Stimulated activated CD8-positive, alpha-beta memory T cell treated with anti-CD3 and anti-CD28 coated beads, Interleukin-7, amount 100 ng/mL, for 4 hours (primary cell): ENCODE measurements around the gene KRT26.
"Not testable (repeated sequence)": the region's sequence is repeated elsewhere in the genome, so short reads cannot be mapped to it uniquely, and the experiment has no call there.

Experiments used
- DNase-seq, 2 donors: peaks; one replicate each; pipeline ENCODE4 v3.0.0-alpha.2; 2020; ENCODE audit warnings: low read depth in 2 of 2

Gene KRT26

GRCh38 chr17:40772101-40772500 lies at the start of gene KRT26:
KRT26 (minus strand) TSS chr17:40772201; CDS start chr17:40772113, 88 bp downstream.
- no peak for DNase-seq

GRCh38 chr17:40821536-40821935 lies 49.5 kb upstream of the KRT26 start:
- DNase-seq = no peak

- DNase-seq = no peak
Observed at GRCh38 chr17:40820228-40820838, 48.3 kb upstream of the KRT26 start.

- DNase-seq = no peak
Observed at GRCh38 chr17:40819528-40820125, 47.6 kb upstream of the KRT26 start.

GRCh38 chr17:40818733-40819527 lies 46.9 kb upstream of the KRT26 start:
- peak; percentile 64 to 79 for DNase-seq

- no peak for DNase-seq
Observed at GRCh38 chr17:40818343-40818732, 46.3 kb upstream of the KRT26 start.

- DNase-seq = no peak
Observed at GRCh38 chr17:40817103-40817682, 45.2 kb upstream of the KRT26 start.

GRCh38 chr17:40816569-40816968 lies 44.6 kb upstream of the KRT26 start:
- DNase-seq = no peak

- DNase-seq = no peak
Observed at GRCh38 chr17:40815381-40815780, 43.4 kb upstream of the KRT26 start.

GRCh38 chr17:40814657-40815056 lies 42.7 kb upstream of the KRT26 start:
- not testable (repeated sequence) for DNase-seq

- DNase-seq = no peak
Observed at GRCh38 chr17:40813804-40814203, 41.8 kb upstream of the KRT26 start.

- DNase-seq = no peak
Observed at GRCh38 chr17:40812639-40813038, 40.6 kb upstream of the KRT26 start.

GRCh38 chr17:40810494-40810893 lies 38.5 kb upstream of the KRT26 start:
- DNase-seq = no peak

GRCh38 chr17:40809721-40810421 lies 37.9 kb upstream of the KRT26 start:
- no peak for DNase-seq

GRCh38 chr17:40806131-40806530 lies 34.1 kb upstream of the KRT26 start:
- no peak for DNase-seq

- DNase-seq = peak; percentile 54 to 56
Observed at GRCh38 chr17:40803617-40804082, 31.6 kb upstream of the KRT26 start.

GRCh38 chr17:40801157-40801556 lies 29.2 kb upstream of the KRT26 start:
- no peak for DNase-seq

- no peak for DNase-seq
Observed at GRCh38 chr17:40800381-40800780, 28.4 kb upstream of the KRT26 start.

GRCh38 chr17:40799859-40800258 lies 27.9 kb upstream of the KRT26 start, which contains the start of gene KRT28:
KRT28 (minus strand) TSS chr17:40799959; CDS start chr17:40799893, 66 bp downstream.
- no peak for DNase-seq

- DNase-seq = no peak
Observed at GRCh38 chr17:40796846-40797245, 24.8 kb upstream of the KRT26 start.

- no peak for DNase-seq
Observed at GRCh38 chr17:40795019-40795667, 23.1 kb upstream of the KRT26 start.
